GM19035 (cell line): ENCODE measurements around the gene RHBDD1.

Source experiments
- ATAC-seq: cut with Tn5 transposase; IDR thresholded peaks from one replicate; pipeline ENCODE4 v1.9.1; 2021; ENCODE audit not compliant: unreplicated experiment

Gene RHBDD1

DNA sequence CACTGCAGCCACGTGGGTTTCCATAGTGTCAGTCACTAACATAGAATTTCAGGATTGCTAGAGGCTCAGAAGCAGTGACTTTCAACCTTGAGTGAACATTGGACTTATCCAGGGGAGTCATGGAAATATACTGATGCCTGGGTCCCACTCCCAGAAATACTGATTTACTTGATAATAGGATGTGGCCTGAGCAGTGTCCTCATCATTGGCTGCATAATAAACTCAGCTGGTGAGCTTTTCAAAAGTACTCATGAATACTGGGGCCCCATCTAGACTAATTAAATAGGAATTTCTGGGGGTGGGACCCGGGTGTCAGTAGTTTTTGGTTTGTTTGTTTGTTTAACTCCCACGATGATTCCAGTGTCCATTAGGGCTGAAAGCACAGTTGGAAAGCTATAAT is 186.8 kb downstream of the RHBDD1 start:
- no peak for ATAC-seq

DNA sequence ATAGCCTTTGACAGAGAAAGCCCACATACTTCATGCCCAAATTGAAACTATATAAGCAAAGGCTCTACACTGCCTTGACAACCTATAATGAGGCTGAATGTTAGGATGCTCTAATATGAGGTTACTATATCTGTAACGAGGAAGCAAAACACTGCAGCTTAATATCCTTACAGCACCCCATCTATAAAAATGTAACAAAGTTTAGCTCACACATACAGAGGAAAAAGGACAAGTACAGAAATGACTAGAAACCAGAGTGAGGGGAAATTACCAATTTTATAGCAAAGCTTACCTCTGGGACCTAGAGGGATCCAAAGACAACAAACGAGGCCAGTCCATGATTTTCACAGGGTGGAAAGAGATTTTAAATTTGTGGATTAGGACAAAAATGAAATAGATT is 189.7 kb downstream of the RHBDD1 start:
- ATAC-seq: no peak

DNA sequence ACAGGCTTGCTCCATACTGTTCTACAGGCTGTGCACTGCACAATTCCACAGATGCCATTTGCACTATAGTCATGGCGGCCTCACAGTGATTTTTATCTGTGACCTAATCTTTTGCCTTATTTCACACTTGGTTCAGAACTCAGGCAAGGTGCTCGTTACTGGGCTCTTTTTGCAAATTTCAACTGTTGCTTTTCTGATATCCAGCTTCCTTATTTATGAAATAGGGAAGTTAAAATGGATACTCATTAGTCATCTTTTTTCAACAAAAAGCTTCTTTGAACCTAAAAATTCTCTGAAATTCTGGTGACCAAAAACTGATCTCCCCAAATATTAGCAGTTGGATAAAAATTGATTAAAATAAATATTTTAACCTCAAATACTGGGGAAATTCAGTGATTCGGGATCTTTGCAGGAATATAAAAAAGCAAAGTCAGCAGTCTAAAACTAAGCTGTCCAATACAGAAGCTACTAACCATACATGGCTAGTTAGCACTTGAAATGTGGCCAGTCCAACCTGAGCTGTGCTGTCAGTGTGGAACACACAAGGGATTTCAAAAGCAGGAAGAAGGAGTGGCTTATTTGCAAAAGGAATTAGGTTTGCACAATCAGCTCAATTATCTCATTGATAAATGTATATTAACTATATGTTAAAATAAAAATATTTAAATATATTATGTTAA is 193.7 kb downstream of the RHBDD1 start:
- no peak for ATAC-seq

DNA sequence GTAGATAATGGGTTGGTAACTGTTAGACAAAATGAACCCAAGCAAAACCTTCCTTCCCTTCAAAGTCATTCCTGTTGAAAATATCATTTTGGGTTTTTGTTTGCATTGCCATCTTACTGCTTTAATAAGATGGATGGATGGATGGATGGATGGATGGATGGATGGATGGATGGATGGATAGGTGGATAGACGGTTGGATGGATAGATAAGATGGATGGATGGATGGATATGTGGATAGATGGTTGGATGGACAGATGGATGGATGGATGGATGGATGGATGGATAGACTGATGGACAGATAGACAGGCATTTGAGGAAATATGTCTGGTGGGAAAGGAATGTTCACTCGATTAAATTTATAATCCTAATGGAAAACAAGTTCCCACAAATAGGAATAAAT is 194.9 kb downstream of the RHBDD1 start:
- ATAC-seq: no peak

DNA sequence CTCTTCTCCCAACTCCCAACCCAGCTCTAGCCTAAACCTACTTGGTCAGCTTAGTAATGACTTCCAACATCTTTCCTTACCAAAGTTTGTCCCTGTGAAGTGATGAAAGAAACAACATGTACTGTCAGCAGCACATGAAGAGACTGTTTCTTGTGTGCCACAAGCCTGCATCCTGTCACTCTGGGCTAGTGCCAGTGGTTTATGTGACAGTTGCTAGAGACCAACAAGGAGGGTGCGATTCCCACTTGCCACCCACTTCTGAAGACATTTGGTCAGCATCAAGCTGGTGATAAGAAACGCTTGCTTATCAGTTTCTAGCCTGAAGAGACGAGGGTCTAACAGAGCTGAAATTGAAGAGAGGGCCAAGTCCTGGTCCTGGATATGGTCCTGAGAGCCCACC is 195.5 kb downstream of the RHBDD1 start:
- ATAC-seq: no peak

DNA sequence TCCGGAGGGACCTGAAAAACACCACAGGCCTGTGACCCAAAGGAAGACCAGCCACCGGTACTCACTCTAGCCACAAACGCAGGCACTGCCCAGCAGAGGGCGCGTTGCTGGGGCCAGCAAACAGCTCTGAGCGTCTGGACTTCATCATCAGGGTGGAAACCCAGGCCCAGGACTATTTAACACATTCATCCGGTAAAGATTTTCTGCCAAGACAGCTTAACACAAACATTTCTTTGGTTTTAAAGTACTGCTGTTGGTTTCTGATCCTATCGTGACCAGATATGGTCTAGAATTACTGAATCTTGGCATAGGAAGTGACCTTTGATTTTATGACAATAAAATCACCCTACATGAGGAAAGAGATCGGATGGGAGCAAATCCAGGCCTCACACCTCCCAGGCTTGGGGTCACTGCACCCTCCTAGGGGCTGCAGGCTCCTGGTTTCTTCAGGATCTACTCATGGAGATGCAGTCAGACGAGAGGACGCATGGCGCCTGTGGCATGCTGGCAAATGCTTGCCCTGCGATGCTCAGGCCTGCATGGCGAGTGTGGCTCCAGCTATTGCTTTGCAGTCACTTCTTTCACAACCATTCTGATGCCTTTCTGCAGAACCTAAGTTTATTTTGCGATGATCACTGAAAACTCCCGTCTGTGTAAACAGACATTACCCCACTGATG is 197.8 kb downstream of the RHBDD1 start:
- peak; percentile 80 for ATAC-seq

DNA sequence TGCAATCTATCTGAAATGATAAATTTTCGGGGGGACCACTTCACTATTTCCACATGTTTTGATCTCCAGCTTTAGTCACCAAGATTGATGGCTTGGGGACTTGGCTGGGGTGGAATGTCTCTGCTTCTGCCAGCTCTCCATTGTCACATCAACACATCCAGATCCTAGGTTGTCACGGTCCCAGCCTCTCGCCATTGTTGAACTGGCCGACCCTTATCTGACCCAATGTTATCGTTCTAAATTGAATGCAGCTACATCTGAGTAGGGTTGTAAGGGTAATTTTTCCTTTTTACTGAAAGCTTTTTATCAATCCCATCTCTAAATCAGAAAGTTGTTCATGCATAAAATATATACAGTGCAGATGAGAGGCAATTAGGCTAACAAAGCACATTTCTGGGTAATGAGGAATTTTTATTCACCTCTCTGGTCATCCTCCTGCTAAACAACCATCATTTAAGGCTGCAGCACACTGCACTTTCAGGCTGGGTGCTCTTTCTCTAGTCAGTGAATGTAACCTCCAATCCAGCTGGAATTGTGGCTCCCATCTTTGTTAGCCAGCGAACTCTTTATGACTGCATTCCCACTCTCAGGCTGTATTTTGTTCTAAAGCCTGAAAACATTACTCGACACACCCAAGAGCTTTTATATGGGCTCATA is 200.0 kb downstream of the RHBDD1 start:
- no peak for ATAC-seq

DNA sequence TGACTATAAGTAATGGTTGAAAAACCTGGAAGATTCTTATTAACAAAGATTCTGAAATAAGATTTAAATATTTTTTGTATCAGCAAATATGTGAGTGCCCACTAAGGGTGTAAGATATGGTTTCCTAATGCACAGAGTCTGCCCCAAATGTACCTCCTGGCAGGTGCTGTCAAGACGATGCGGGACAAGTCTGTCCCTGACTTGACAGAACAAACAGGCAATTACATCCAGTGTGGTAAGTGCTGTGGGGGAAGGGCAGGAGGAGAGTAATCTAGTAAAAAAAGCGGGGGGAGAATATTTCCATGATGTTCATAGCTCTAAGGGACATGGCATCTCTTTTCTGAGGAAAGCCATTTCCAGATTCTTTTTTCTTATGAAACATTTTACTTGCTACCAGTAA is 200.7 kb downstream of the RHBDD1 start:
- no peak for ATAC-seq

DNA sequence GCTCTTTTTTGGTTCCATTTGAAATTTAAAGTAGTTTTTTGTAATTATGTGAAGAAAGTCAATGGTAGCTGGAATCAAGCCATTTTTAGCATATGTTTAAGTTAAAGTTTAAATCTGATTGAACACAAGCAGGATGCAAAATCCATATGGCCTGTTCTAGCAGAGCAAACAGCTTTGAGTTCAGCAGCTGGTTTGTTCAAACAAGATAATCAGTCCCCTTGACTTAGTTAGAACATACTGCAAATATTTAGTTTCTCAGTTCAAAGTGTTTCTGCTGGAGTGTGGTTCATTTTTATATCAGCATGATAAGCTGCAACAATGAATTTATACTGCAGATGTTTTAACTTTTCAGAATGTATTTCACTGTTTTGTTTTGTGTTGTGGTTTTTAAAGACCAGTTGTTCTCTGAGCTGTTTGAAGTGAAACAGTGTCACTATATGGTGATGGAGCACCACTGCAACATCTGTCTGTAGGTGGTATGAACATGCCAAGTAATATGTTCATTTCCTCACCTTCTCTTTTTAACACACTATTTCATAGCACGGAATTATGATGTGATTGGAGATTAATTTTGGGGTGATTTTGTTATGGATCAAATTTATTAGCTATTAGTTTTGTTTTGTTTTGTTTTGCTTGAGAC is 202.8 kb downstream of the RHBDD1 start:
- ATAC-seq: no peak

DNA sequence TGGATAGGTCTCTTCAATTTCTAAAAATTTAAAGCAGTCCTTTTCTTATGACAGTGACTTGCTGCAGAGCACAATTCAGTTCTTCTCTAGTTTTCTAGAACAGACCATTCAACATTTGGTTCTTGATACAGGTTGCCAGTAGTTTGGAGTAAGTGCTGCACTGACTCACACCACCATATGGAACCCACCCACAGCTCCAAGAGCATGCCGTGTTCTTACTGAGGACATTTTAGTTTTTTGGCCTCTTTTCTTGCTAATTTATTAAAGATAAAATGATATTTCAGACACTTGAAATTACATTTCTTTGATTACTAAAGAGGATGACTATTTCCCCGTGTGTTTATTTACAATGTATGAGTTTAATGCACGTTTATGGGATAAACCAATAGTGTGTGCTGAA is 208.1 kb downstream of the RHBDD1 start:
- no peak for ATAC-seq
